GM21447 (cell line): ENCODE data around the gene SHROOM4.
A peak's percentile ranks its signal among the peaks of the same experiment; 100 is the strongest.

Source experiments
- ATAC-seq: cut with Tn5 transposase; IDR thresholded peaks from one replicate; pipeline ENCODE4 v1.9.1; 2021; ENCODE audit not compliant: unreplicated experiment

Gene SHROOM4

DNA sequence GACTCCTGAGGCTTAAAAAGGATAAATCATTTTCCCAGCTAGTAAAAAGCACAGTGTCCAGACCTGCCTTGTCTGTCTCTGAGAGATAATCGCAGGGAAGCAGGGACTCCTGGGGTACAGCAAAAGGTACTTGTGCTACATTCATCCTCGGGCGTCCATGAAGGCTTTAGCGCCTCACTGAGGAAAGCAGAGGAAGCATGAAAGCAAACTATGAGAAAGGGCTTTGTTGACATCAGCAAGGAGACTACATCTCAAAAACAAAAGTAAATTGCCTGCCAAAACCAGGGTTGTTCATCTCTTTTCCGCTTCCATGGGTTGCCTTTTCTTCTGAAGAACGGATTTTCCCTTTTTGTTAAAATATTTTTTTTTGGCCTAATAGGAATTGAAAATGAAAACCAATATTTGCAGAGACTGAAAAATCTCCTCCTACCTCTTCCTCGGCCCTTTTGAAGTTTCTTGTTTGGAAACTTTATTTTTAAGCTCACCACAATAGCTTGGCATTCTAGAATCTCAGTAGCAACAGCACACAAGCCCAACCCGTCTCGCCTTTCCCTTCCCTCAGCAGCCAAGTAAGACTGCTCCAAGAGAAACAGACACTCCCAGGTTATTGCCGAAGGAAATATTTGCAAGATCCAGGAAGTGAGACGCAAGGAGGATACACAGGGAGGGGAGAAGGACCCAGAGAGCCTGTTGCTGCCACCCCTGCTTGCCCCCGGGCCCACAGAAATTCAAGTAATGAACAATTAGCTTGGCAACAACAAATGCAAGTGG, 195.0 kb downstream of the SHROOM4 start:
- ATAC-seq, result no peak

- ATAC-seq, result no peak
Measured at GRCh38 chrX:50617183-50617582, 196.8 kb downstream of the SHROOM4 start.

- ATAC-seq, result no peak
Measured at GRCh38 chrX:50615570-50616158, 198.3 kb downstream of the SHROOM4 start.

- no peak for ATAC-seq
Measured at GRCh38 chrX:50614460-50614859, 199.5 kb downstream of the SHROOM4 start.

GRCh38 chrX:50613846-50614245, 200.1 kb downstream of the SHROOM4 start:
- no peak for ATAC-seq

DNA sequence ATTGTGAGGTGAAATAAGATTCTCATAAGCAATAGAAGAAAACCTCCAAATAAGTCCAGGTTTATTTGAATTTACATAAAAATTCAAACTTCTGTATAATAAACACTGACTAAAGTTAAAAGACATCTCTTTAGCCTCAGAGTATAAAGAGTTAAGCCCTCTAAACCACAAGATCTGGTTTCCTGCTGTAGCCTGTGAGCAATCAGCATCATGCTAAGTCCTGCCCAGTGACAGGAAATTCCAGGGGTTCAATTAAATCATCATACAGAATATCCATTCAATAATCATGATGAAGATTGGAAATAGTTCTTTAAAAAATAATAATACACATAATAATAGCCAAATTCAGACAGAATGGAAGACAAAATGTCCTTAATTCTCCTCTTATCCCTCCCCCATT, 204.2 kb downstream of the SHROOM4 start:
- no peak for ATAC-seq

DNA sequence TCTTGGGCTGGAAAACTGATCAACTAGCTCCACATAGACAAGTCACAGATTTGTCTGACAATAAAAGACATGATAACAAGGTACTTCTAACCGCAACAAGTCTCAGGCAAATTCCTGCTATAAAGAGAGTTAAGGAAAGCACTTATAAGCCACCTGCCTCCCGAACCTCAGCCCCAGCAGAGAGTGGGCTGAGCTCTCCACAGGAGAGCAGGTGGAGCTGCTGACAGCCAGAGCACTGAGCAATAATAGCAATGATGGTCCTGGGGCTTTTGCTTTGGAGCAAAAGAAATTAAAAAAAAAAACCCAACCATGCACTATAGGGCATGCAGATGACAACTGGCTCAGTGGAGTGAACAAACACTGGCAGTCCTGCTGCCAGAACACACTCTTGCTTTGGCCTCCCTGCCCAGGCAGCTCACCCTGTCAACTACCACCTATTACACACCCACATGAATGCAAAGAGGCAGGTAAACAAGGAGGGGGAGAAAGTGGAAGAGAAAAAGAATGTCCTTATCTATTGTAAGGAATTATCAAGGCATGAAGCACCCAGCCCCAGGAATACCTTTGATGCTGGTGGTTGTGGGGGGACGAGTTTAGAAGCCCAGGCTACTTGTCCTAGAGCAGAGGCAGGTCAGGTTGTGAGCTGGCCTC, 207.6 kb downstream of the SHROOM4 start:
- no peak for ATAC-seq

DNA sequence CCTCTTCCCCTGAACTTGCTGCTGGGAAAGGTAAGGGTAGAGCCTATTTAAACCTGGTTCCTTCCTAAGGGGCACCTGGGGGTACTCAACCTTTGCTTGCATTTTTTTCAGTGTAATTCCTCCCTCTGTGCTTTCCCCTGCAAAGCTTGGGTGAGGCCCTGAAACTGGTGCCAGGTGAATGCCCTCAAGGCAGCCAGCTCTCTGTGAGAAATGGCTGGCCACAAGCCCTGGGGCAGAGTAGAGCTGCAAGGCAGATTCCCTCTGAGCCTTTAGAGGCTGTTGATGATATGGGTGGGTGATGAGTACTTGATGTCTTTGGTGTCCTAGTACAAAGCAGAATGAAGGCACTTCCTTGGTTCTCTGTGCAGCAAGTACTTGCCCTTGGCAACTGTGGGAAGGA, 217.9 kb downstream of the SHROOM4 start:
- no peak for ATAC-seq

DNA sequence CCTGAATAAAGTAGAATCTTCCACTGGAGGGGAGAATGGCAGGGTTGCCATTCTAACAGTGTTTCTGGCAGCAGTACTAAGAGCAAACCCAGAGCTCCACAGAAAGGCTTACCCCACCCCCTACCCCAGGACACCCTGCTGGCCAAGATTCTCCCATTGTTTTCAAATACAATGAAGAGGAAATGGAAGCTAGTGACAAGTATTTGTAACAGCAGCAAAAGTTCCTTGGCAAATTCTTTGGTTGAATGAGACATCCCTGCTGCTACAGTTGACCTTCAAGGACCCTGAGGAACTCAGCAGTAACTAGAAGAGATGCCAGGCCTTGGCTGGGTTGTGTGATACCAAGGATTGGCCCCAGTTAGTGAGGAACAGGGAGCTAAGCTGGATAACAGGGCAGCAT, 219.2 kb downstream of the SHROOM4 start:
- ATAC-seq, result no peak

DNA sequence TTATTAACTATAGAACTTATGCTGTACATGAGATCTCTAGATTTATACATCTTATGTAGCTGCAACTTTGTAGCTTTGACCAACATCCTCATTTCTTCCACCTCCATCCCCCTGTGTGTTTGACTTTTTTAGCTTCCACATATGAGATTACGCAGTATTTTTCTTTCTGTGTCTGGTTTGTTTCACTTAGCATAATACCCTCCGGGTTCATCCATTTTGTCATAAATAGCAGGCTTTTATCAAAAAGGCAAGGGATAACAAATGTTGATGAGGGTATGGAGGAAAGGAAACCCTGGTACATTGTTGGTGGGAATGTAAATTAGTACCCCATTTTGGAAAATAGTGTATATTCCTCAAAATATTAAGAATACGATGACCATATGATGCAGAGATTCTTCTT, 227.0 kb downstream of the SHROOM4 start:
- ATAC-seq, result no peak

- no peak for ATAC-seq
Measured at GRCh38 chrX:50586407-50586806, 227.6 kb downstream of the SHROOM4 start.

- no peak for ATAC-seq
Measured at GRCh38 chrX:50581405-50581804, 232.6 kb downstream of the SHROOM4 start.

- peak; percentile 66 for ATAC-seq
Measured at GRCh38 chrX:50579955-50580354, 234.0 kb downstream of the SHROOM4 start.

DNA sequence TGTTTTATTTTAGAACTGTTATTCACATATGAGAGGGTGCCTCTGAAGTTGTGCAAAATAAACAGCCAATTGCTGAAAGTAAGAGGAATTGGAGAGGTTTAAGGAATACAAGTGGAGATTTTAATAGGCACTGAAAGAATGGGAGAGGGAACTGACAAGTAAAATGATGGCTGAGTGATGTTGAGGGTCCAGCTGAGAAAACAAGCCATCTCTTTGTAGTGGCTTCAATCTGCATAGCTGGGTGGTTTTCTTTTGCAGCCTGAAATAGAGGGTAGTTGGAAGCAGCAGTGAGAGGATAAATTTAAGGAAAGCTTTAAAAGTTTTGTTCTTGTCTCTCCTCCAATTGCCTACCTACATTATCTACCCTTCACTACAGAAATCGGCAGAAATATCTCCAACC, 236.7 kb downstream of the SHROOM4 start:
- ATAC-seq, result no peak

- no peak for ATAC-seq
Measured at GRCh38 chrX:50567636-50568035, 246.4 kb downstream of the SHROOM4 start.

GRCh38 chrX:50565718-50566117, 248.3 kb downstream of the SHROOM4 start:
- ATAC-seq, result no peak
